ENCODE data around the gene PDE4A. TPM values are rescaled to one million over a fixed set of nuclear protein-coding genes. Genes with fewer than 3 reads are reported as not detected.

The PDE4A gene
- total RNA-seq, 3 donors from 2014 or later (not counting 1 experiment from before 2014, with no cell fraction given): 34.2 to 46.2 (median 44.9) TPM

- Mint-ChIP-seq H3K27ac (peak overlapping the region; percentile 54 to 76), H3K9me3 (no peaks in the 10 kb centered on the region), H3K36me3 (no peaks in the 10 kb centered on the region), H3K27me3 (ENCODE audit: low read depth in 2 of 2) (no peaks in the 10 kb centered on the region), H3K4me3 (no peak overlapping the region), H3K4me1 (peaks cover 25 to 36% of the 10 kb centered on the region in 2 donors)
- Histone ChIP-seq H3K9me3 (ENCODE audit: control insufficient read depth, insufficient read depth, low read length) (no peaks in the 10 kb centered on the region), H3K27ac (ENCODE audit: low read length) (no peak overlapping the region), H3K36me3 (ENCODE audit: control insufficient read depth, insufficient read depth, low read length) (peaks cover 26% of the 10 kb centered on the region), H3K4me1 (ENCODE audit: control insufficient read depth, insufficient read depth, low read length) (peaks cover 48% of the 10 kb centered on the region), H3K27me3 (ENCODE audit: control insufficient read depth, insufficient read depth, low read length) (no peaks in the 10 kb centered on the region), H3K4me3 (ENCODE audit: low read length) (no peak overlapping the region)
- ATAC-seq: no peak
- 96% methylated on average over 4 of the region's 4 CpGs for WGBS (ENCODE audit: insufficient coverage)
- peak in 1 of 2 donors; percentile 1 for DNase-seq
- intact Hi-C loops (cut with micrococcal nuclease): no loop called here
- TF ChIP-seq, protein P1, sequence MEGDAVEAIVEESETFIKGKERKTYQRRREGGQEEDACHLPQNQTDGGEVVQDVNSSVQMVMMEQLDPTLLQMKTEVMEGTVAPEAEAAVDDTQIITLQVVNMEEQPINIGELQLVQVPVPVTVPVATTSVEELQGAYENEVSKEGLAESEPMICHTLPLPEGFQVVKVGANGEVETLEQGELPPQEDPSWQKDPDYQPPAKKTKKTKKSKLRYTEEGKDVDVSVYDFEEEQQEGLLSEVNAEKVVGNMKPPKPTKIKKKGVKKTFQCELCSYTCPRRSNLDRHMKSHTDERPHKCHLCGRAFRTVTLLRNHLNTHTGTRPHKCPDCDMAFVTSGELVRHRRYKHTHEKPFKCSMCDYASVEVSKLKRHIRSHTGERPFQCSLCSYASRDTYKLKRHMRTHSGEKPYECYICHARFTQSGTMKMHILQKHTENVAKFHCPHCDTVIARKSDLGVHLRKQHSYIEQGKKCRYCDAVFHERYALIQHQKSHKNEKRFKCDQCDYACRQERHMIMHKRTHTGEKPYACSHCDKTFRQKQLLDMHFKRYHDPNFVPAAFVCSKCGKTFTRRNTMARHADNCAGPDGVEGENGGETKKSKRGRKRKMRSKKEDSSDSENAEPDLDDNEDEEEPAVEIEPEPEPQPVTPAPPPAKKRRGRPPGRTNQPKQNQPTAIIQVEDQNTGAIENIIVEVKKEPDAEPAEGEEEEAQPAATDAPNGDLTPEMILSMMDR (IDR thresholded peaks at IDR 0.05): no peak
Observed at GRCh38 chr19:10497371-10497770, 77.0 kb downstream of the PDE4A start.

DNA sequence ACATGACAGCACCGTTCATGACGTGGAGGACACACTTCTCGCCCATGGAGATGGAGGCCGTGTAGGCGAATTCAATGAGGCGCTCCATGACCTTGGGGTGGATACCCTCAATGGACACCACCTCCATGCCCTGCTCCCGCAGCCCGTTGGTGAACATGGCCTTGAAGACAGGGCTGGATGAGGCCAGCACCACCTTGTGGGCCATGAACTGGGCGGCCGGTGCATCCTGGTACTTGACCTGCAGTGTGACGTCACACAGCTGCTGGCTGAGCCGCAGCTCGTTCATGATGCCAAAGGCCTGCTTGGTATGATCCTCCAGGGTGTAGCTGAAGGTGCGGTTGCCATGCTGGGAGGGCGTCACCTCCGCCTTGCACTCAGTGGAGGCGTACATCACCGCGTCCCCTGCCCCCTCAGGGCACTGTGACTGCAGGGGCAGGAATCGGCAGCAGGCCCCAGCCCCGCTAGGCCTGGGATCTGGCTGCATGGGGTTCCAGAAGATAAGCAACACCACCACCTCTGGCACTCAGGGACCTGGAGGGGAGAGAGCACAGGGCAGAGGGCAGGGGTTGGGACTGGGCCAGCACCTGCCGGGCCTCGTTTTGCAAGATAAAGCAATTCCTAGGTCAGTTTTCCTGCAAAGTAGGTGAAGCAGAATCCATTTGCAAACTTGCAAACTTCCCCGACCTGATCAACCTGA is 79.4 kb downstream of the PDE4A start:
- Histone ChIP-seq H3K27me3 (ENCODE audit: control insufficient read depth, insufficient read depth, low read length) (no peaks in the 10 kb centered on the region), H3K9me3 (ENCODE audit: control insufficient read depth, insufficient read depth, low read length) (no peaks in the 10 kb centered on the region), H3K27ac (ENCODE audit: low read length) (no peak overlapping the region), H3K4me1 (ENCODE audit: control insufficient read depth, insufficient read depth, low read length) (peaks cover 55% of the 10 kb centered on the region), H3K36me3 (ENCODE audit: control insufficient read depth, insufficient read depth, low read length) (peaks cover 25% of the 10 kb centered on the region), H3K4me3 (ENCODE audit: low read length) (no peak overlapping the region)
- TF ChIP-seq, protein P1 (IDR thresholded peaks at IDR 0.05): no peak
- WGBS (ENCODE audit: insufficient coverage): 94% methylated on average over 24 of the region's 24 CpGs
- Mint-ChIP-seq H3K9me3 (no peaks in the 10 kb centered on the region), H3K27ac (peak overlapping the region; percentile 74 to 91), H3K27me3 (ENCODE audit: low read depth in 2 of 2) (no peaks in the 10 kb centered on the region), H3K36me3 (no peaks in the 10 kb centered on the region), H3K4me1 (peaks cover 31 to 47% of the 10 kb centered on the region in 2 donors), H3K4me3 (no peak overlapping the region)
- intact Hi-C loops (cut with micrococcal nuclease): no loop called here
- ATAC-seq (no peak), DNase-seq (peak in 1 of 2 donors; percentile 4)

DNA sequence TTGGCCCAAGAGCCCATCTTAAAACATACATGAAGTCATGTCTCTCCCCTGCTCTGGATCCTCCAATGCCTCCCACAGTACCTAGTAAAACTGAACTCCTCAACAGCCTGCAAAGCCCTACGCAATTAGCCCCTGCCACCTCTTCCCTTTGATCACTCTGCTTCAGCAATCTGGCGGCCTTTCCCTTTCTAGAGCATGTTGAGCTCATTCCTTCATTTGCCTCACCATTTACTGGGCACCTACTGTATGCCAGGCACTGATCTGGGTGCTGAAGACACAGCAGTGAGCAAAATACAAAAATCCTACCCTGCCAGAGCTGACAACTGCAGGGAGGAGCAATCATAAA is 79.9 kb downstream of the PDE4A start:
- Mint-ChIP-seq H3K4me3 (peak overlapping the region; percentile 52), H3K36me3 (no peaks in the 10 kb centered on the region), H3K4me1 (peaks cover 32 to 48% of the 10 kb centered on the region in 2 donors), H3K9me3 (no peaks in the 10 kb centered on the region), H3K27ac (peak overlapping the region; percentile 74 to 75), H3K27me3 (ENCODE audit: low read depth in 2 of 2) (no peaks in the 10 kb centered on the region)
- WGBS (ENCODE audit: insufficient coverage): 96% methylated on average over 2 of the region's 2 CpGs
- H3K4me3 ChIP-seq (ENCODE audit: low read length): no peak overlapping the region
- H3K4me1 ChIP-seq (ENCODE audit: control insufficient read depth, insufficient read depth, low read length): peaks cover 56% of the 10 kb centered on the region
- no peak for ATAC-seq
- H3K36me3 ChIP-seq (ENCODE audit: control insufficient read depth, insufficient read depth, low read length): peaks cover 20% of the 10 kb centered on the region
- H3K9me3 ChIP-seq (ENCODE audit: control insufficient read depth, insufficient read depth, low read length): no peaks in the 10 kb centered on the region
- DNase-seq: no peak
- no peaks in the 10 kb centered on the region for H3K27me3 ChIP-seq (ENCODE audit: control insufficient read depth, insufficient read depth, low read length)
- no peak overlapping the region for H3K27ac ChIP-seq (ENCODE audit: low read length)
- TF ChIP-seq, protein P1 (IDR thresholded peaks at IDR 0.05): no peak
- intact Hi-C loops (cut with micrococcal nuclease): no loop called here
